Measurements from ENCODE around the gene TRAF3.
"Not testable (repeated sequence)": the region's sequence is repeated elsewhere in the genome, so short reads cannot be mapped to it uniquely, and the experiment has no call there.

Gene TRAF3

DNA sequence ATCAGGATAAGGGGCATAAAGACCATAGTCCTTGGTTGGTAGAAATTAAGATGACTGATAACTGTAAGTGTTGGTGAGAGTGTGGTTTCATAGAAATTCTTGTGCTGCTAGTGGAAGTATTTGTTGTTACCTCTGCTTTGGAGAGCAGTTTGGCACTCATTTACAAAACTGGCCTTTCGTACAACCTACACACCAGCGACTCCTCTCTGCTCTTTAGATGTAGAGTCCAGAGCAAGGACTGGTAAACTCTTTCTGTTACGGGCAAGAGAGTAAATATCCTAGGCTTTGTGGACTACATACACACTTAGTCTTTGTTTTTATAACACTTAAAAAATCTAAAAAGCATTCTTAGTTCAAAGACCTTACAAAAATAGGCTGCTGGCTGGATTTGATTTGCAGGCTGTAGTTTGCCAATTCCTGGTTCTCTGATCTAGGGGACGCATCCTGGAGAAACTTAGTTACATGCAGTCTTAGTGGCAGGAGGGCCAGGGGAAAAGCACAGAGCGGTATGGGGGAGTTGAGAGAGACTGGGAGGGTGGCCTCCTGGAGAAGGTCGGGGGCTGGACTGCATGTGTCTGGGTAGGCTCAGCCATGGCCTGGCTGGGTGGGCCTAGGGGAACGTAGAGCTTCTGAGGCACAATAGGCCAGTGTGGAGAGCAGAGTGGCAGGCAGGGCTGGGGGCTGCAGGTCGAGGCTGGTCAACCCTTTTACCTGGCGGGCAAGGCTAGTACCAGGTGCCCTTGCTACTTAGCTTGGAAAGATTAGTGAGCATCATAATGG, 89.9 kb downstream of the TRAF3 start:
- DNase-seq (ENCODE audit: low read depth) = no peak

DNA sequence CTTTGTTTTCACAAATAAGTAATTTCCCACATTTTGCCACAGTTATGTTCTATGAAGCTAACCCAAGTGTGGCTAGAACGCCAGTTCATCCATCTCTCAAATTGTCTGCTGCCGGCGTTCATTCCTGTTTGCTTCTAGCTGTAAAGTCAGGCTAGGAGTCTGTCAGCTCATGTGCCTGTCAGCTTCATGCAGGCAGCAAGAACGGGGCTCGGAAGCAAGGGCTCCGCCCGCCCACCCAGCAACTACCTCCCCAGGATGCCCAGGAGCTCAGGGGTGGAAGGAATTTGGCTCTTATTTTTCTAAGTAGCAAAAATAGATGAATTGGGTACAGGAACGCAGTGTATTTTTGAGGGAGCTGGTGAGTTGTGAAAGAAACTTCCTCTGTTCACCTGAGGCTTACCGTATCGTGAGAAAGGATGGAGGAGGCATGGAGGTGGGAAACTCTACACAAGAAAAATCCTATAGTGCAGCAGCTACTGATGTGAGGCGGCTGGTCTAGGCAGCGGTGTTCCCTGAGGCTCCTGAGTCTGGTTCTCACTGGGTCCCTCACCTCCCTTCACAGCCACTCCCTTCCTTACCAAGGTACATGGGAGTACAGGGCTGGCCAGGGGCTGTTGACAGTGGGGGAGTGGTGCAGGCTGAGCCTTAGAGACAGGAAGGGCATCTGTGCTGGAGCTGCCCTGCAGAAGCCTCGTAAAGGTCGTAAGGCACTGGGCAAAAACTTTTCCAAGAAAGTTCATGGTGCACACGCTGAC, 90.8 kb downstream of the TRAF3 start:
- DNase-seq (ENCODE audit: low read depth) = no peak

DNA sequence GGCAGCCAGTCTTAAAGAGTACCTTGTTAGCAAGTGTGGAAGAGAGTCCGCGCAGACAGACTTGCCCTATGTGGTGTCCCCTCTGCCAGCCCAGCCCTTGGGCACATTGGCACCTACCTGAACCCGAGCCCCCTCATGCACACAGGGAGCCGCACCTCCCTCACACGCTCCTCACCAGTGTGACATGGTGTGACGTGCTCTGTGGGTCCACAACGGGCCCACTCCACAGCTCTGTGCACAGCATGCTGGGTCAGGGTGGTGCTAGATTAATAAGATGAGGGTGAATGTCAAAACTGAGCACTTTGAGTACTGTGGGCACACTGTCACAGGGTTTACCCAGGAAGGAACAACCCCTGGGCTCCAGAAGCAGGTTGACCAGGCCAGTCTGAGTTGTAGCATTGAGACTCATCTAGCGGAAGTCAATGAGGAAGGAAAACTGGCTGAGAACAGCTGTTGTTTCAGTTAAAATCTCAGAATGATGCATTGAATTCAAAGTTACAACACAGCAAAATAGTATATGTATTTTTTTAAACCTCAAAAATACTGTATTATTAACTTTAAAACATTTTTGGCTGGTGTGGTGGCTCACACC, 91.8 kb downstream of the TRAF3 start:
- no peak for DNase-seq (ENCODE audit: low read depth)

DNA sequence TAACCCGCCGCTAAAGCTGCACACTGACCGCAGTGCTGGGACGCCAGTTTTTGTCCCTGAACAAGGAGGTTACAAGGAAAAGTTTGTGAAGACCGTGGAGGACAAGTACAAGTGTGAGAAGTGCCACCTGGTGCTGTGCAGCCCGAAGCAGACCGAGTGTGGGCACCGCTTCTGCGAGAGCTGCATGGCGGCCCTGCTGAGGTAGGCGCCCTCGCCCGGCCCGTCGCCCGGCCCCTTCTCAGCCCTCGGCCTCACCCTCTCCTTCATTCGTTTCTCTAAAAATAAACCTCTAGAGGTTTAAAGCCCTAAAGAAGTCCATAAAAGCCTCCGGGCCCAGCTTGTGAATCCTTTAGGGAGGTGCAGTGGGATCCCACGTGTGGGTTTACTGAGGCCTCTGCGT, 93.0 kb downstream of the TRAF3 start:
- DNase-seq (ENCODE audit: low read depth) = no peak

DNA sequence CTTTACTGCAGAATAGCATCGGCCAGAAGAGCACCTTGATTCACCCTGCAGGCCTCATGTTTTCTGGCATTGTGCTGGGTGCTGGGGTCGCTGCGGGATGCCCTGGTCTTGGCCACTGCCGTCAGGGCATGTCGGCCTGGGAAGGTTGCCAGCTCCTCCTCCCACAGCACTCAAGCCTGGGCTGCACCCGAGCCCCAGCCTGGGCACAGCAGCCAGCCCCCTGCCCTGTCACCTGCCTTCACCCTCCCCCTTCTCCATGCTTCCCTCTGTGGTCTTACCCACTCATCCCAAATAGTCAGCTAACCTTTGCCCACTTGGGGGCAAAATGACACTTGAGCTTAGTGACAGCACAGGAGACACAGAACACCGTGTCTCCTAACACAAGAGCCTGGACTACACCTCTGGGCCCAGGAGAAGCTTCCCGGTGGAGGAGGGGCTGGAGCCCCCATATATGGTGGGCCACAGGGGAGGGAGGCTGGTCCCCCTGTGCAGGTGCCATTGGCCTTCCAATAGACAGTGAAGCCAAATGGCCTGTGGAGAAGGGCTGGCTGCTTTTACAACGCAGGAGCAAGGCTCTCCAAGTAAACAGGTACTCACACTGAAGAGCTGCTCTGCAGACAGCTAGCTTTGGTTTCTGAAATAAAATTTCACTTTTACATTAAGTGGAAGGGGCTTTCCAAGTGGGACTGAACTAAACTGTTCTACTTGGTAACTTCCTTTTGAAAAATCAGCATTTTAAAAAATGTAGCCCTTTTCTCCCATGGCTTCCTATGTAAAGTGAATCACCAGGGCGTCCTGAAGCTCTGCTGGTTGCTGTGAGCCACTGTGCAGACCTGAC, 94.0 kb downstream of the TRAF3 start:
- no peak for DNase-seq (ENCODE audit: low read depth)

DNA sequence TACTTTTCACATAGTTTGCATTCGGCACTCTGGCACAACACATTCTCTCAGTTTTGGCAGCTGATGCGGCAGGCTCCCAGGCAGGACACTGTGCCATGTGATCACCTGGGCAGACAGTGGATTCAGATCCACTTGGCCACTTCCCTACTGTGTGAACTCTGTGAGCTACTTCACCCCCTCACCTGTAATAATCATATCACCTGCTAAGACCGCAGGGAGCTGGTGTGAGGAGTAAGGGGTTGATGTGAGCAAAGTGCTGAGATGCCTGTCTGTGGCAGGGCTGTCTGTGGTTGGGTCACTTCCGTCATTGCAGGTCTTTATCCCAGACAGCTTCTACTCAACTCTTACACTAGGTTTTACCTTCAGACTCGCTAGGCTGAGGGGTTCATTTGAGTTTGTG, 94.8 kb downstream of the TRAF3 start:
- no peak for DNase-seq (ENCODE audit: low read depth)

DNA sequence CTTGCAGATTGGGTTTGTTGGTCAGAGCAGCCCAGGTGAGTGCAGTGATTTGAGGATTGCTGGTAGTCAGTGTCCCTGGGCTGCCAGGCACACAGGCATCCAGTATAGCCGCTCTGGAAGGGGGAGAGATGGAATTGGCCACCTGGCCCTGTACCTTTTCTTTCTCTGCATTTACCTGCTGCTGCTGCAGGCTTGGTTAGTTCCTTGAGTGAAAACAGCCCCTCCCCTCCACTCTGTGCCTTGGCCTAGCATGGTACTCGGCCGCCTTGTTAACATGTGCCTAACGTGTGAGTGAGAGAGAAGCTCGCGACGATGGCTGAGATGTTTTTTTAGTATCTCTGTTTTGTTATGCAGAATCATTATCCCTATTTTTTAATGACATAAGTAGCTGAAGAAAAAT, 95.9 kb downstream of the TRAF3 start:
- DNase-seq (ENCODE audit: low read depth) = no peak

DNA sequence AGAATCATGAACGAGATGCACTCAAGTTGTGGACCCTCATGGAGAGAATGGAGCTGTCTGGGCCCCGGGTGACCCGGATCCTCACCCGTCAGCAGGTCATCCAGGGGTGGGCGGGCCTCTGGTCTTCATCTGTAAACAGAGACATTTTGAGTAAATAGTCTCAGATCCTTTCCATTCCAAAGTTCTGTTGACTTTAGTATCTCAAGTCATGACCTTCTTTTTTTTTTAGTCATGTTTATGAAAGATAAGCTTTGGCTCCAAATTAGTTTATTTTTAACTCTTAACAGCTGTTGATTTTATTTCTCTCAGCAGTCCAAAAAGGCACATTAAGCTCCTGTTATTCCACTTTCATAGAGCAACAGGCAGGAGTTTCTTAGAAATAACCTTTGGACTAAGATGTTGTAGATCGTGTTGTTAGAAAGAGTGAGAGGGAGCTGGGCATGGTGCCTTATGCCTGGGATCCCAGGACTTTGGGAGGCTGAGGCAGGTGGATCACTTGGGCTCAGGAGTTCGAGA, 96.4 kb downstream of the TRAF3 start:
- no peak for DNase-seq (ENCODE audit: low read depth)

DNA sequence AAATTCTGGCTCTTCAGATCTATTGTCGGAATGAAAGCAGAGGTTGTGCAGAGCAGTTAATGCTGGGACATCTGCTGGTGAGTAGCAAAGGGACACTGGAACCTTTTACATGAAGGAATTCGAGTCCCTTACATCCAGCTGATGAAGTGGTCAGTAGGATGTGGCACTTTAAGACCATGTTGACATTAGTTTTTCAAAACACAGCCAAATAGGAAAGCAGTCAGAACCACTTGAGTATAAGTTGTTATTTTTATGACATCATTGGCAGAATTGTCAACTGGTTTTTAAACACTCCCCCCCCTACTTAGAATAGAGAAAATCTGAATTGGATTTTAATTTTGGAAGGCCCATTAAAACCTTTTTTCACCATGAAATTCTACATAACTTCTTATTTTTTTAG, 98.4 kb downstream of the TRAF3 start:
- DNase-seq (ENCODE audit: low read depth) = no peak

DNA sequence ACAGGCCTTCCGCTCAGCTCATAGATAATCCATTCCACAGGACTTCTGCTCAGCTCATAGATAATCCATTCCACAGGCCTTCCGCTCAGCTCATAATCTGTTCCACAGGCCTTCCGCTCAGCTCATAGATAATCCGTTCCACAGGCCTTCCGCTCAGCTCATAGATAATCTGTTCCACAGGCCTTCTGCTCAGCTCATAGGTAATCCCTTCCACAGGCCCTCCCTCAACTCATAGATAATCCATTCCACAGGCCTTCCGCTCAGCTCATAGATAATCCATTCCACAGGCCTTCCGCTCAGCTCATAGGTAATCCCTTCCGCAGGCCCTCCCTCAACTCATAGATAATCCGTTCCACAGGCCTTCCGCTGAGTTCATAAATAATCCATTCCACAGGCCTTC, 100.3 kb downstream of the TRAF3 start:
- DNase-seq (ENCODE audit: low read depth) = not testable (repeated sequence)

DNA sequence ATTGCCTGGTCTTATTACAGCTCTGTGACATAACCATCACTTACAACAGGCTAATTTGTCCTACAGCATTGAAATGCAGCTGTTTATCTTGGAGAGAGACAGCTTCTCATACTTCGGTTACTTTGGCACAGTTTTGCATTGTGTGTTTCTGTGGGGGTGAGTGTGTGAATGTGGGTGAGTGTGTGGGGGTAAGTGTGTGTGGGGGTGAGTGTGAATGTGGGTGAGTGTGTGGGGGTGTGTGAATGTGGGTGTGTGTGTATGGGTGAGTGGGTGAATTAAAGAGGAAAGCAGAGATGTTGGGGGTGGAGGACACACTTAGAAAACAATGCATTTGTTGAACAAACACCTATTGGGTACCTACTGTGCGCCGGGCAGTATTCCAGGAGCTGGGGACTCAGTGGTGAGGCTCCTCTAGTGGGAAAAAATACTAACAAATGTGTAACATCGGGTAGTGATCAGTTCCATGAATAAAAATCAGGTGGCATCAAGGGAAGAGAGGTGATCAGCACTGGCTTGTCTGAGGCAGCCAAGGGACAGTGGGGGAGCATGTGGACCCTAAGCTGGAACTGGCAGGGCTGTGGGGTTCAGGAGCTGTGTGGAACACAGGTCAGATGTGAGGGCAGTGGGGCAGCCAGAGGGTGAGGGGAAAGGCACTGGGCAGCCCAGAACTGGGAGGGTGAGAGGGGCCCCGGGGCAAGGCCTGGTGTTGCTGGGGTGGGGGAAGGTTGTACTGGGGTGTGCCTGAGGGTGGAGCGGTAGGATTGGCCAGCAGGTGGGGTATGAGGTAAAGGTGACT, 101.1 kb downstream of the TRAF3 start:
- DNase-seq (ENCODE audit: low read depth) = peak; percentile 18

DNA sequence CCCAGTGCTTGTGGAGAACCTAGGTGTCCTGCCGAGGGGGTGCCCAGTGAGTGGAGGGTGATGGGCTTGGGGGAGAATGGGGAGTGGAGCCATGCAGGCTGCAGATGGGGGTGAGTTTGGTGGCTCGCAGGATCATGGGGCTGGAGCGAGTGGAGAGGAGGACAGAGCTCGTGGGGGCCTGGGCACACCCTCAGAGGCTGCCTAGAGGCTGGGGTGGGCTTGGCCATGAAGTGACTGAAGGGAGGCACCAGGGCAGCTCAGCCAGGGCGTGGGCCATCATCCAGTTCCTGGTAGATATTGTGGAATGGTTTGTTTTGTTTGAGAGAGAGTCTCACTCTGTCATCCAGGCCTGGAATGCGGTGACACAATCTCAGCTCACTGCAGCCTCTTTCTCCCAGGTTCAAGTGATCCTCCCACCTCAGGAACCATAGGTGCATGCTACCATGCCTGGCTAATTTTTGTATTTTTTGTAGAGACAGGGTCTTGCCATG, 101.8 kb downstream of the TRAF3 start:
- DNase-seq (ENCODE audit: low read depth) = no peak

DNA sequence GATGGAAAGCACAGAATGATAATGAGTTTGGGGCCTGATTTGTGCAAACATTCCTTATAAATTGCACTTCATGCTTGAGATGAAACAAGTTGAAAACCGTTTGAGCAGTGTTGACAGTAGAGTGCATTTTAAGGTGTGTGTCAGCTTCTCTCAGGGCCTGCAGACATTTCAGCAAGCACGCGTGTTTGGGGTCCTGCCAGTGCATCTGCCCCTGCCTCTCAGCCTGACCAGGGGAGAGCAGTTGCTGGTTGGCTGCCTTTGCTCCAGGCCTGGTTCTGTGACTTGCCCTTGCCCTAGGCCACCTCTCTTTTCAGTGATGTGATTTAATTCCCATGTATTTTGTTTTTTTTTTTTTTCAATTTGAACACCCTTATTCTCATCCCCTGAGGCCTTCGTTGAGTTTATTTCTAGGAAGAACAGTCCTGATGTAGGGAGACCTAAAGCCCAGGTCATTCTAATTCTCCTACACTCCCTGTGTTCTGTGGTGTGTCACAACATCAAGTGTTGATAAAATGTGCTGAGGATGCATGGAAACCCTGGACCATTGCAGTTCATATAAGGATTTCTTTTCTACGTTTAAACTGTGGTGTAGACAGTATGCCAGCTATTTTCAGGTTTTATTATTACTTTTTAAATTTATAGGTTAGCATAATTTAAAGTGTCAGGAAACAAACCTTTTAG, 105.1 kb downstream of the TRAF3 start:
- no peak for DNase-seq (ENCODE audit: low read depth)

DNA sequence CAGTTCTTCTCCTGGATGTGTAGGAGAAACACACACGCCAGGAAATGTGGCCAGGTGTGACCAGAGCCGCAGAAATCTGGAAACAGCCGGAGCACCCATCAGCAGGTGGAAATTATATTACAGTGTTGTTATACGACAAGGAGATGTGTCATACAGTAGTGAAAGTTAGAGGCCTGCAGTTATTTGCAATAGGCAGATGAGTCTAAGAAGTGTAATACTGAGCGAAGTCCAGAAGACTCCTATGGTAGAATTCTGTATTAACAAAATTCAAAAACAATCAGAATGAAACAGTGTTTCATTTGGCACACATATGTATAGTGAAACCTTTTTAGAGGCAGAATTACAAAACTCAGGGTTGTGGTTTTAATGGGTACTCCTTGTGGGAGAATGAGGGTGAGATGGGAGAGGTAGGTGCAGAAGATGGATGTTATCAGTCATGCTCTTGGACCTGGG, 105.9 kb downstream of the TRAF3 start:
- DNase-seq (ENCODE audit: low read depth) = no peak

DNA sequence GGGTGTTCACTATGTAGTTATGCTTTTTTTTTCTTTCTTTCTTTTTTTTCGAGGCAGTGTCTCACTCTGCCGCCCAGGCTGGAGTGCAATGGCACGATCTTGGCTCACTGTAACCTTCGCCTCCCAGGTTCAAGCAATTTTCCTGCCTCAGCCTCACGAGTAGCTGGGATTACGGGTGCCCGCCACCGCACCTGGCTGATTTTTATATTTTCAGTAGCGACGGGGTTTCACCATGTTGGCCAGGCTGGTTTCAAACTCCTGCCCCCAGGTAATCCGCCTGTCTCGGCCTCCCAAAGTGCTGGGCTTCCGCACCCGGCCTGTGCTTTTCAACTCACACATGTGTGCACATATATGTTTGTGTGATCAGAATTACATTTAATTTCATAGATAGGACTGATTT, 106.3 kb downstream of the TRAF3 start:
- no peak for DNase-seq (ENCODE audit: low read depth)

DNA sequence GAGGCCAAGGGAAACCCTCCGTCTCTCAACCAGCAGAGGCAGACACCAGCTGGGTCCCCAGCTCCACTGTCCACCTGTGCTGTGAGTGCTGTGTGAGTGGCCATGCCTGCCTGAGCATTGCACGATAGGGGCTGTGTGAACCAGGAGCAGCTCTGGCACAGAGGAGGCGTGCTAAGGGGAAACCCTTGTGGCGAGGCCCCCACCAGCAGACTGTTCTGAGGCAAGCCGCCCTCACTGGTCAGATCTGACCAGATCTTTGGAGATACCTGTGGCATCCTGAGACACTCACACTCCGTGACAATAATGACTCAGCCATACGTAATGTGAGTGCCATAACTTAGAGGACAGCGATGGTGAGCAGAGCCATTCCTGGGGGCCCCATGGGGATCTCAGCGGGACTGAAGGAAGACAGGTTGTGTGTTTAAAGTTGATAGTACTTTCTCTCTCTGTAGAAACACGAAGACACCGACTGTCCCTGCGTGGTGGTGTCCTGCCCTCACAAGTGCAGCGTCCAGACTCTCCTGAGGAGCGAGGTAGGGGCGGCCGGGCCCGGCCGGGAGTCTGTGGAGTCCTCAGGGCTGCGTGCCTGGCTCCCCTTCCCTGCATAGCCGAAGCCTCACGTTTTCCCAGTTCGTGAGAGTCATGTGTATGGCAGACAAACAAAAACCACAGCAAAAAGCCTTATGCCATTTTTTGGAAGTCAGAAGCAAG, 108.6 kb downstream of the TRAF3 start:
- DNase-seq (ENCODE audit: low read depth) = no peak

DNA sequence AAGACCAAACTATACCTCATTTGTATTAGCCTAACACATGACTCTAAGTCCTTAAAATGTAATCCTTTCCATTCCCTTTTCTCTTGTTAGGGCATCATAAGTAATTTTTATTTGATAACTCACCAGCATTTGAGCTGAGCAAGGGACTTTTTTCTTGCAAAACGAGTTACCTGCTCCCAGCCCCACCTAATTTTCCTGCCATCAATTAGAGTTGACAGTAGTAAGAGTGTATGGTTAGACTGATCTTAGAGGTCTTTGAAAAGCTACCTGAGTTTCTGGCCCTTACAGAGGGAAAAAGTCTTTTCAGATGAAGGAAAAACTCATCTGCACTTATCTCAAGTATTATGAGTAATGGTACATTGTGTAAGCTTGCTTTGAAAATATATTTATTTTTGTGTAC, 111.5 kb downstream of the TRAF3 start:
- no peak for DNase-seq (ENCODE audit: low read depth)

DNA sequence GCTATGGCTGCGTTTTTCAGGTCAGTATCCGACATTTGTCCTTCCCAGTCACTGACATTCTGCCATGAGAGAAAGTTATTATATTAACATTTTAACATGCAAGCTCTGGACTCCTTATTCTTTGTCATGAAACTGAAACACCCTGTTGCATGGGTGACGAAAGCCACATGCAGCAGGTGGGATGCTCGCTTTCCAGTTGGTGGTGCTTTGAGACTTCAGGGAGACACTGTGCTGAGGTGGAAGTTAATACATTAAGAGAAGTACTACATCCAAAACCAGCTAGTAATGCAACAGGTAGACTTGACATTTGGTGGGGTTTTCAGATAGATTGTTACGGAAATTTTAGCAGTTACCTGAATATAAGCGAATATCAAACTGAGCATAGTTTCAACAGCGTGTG, 112.4 kb downstream of the TRAF3 start:
- no peak for DNase-seq (ENCODE audit: low read depth)

DNA sequence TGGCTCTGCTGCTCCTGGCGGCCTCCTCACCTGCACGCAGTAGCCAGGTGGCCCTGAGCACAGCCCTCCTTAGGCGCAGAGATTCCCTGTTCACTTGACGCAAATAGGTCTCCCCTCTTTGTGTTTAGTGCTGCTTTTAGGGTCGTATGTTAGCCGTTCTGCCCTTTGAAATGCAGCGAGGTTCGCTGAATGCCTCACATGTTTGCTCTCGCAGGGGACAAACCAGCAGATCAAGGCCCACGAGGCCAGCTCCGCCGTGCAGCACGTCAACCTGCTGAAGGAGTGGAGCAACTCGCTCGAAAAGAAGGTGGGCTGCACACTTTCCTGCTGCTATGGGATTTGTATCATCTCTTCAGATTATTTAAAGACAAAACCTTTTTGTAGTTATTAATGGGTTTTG, 113.9 kb downstream of the TRAF3 start:
- no peak for DNase-seq (ENCODE audit: low read depth)

DNA sequence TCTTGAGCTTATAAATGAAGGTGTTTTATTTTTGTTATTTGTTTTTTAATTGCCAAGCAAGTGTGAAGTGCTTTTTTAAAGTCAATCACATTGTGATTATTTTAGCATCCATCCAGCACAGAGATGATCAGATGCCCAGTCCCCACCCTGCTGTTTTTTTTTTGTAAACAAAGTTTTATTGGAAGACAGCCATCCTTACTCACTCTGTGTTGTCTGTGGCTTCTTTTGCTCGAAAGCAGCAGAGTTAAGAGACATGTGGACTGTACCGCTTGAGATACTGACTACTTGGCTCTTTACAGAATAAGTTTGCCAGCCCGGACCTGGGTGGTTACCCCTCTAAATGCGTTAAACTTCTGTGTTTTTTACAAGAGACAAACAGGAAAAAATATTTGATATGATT, 114.3 kb downstream of the TRAF3 start:
- peak; percentile 45 for DNase-seq (ENCODE audit: low read depth)

Measured in fibroblast of gingiva (primary cell).